Measurements from ENCODE around the gene HSFX2.
A peak's percentile ranks its signal among the peaks of the same experiment; 100 is the strongest.
"Not testable (repeated sequence)": the region's sequence is repeated elsewhere in the genome, so short reads cannot be mapped to it uniquely, and the experiment has no call there.

The HSFX2 gene

DNA sequence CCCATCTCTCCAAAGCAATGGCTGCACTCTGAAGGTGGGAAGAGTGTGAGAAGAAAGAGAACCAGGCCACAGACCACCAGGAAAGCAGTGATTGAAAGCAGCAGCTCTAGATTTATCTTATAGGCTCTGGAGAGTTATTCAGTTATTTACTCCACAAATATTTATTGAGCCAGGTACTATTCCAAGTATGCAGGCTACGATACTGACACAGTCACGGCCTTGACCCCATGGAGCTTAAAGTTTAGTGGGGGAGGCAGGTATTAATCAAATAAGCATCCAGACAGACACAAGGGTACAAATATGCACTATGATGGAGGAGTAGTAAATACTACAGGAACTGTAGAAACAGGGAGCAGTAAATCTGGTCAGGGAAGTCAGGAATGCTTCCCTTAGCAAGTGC, 33.7 kb upstream of the HSFX2 start:
- Histone ChIP-seq H3K4me2 (ENCODE audit: low read depth, low read length, poor library complexity, severe bottlenecking) (peak overlapping the region; percentile 95), H4K20me1 (ENCODE audit: insufficient read depth, low read length, poor library complexity, severe bottlenecking) (peaks cover 22% of the 10 kb centered on the region), H2AFZ (ENCODE audit: low read length) (no peak overlapping the region), H3K4me1 (ENCODE audit: insufficient read depth, low read length, poor library complexity, severe bottlenecking) (peaks cover 34% of the 10 kb centered on the region), H3K9ac (ENCODE audit: low read depth, low read length, poor library complexity, severe bottlenecking) (peak overlapping the region; percentile 32), H3F3A (ENCODE audit: low read depth) (no peaks in the 10 kb centered on the region), H3K9me3 (ENCODE audit: insufficient read depth, low read depth, low read length) (no peaks in the 10 kb centered on the region), H3K79me2 (ENCODE audit: insufficient read depth, low read length) (peaks cover 66% of the 10 kb centered on the region), H3K9me2 (replicated peaks; ENCODE audit: low read depth, low read length) (no peaks in the 10 kb centered on the region), H3K4me3 (ENCODE audit: low read length, poor library complexity, severe bottlenecking) (peak overlapping the region; percentile 81), H3K27me3 (ENCODE audit: insufficient read depth, low read length, poor library complexity, severe bottlenecking) (no peaks in the 10 kb centered on the region), H3K36me3 (ENCODE audit: insufficient read depth, low read length) (no peaks in the 10 kb centered on the region)
- no peak for TF ChIP-seq EZH2phosphoT487 (IDR thresholded peaks at IDR 0.05; ENCODE audit: borderline replicate concordance)
- TF ChIP-seq, protein P1, sequence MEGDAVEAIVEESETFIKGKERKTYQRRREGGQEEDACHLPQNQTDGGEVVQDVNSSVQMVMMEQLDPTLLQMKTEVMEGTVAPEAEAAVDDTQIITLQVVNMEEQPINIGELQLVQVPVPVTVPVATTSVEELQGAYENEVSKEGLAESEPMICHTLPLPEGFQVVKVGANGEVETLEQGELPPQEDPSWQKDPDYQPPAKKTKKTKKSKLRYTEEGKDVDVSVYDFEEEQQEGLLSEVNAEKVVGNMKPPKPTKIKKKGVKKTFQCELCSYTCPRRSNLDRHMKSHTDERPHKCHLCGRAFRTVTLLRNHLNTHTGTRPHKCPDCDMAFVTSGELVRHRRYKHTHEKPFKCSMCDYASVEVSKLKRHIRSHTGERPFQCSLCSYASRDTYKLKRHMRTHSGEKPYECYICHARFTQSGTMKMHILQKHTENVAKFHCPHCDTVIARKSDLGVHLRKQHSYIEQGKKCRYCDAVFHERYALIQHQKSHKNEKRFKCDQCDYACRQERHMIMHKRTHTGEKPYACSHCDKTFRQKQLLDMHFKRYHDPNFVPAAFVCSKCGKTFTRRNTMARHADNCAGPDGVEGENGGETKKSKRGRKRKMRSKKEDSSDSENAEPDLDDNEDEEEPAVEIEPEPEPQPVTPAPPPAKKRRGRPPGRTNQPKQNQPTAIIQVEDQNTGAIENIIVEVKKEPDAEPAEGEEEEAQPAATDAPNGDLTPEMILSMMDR (conservative IDR thresholded peaks at IDR 0.05; ENCODE audit: low read length) = no peak

DNA sequence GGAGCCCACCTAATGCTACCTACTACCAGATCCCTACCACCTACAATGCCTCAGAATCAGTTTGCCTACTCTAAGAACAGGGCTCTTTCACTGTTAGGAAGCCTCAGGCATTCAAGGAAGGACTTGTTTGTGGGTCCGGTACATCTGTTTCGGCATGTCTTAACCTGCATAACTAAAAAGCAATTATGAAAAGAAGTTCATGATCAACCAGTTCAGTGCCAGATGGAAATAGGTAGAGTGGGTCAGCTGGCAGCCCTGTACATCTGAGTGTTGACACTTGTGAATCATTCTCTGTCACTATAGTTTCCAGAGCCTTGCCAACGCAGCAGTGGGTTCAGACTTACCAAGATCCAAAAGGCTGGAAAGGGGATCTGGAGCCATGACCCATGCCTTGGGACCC, 33.2 kb upstream of the HSFX2 start:
- Histone ChIP-seq H2AFZ (ENCODE audit: low read length) (no peak overlapping the region), H3K4me3 (ENCODE audit: low read length, poor library complexity, severe bottlenecking) (peak overlapping the region; percentile 81), H3K9me3 (ENCODE audit: insufficient read depth, low read depth, low read length) (no peaks in the 10 kb centered on the region), H3K27me3 (ENCODE audit: insufficient read depth, low read length, poor library complexity, severe bottlenecking) (no peaks in the 10 kb centered on the region), H3K36me3 (ENCODE audit: insufficient read depth, low read length) (no peaks in the 10 kb centered on the region), H3K4me1 (ENCODE audit: insufficient read depth, low read length, poor library complexity, severe bottlenecking) (peaks cover 34% of the 10 kb centered on the region), H3F3A (ENCODE audit: low read depth) (no peaks in the 10 kb centered on the region), H3K79me2 (ENCODE audit: insufficient read depth, low read length) (peaks cover 68% of the 10 kb centered on the region), H4K20me1 (ENCODE audit: insufficient read depth, low read length, poor library complexity, severe bottlenecking) (peaks cover 22% of the 10 kb centered on the region), H3K9me2 (replicated peaks; ENCODE audit: low read depth, low read length) (no peaks in the 10 kb centered on the region), H3K4me2 (ENCODE audit: low read depth, low read length, poor library complexity, severe bottlenecking) (peak overlapping the region; percentile 95), H3K9ac (ENCODE audit: low read depth, low read length, poor library complexity, severe bottlenecking) (peak overlapping the region; percentile 32)
- TF ChIP-seq, protein P1 (conservative IDR thresholded peaks at IDR 0.05; ENCODE audit: low read length) = no peak
- TF ChIP-seq EZH2phosphoT487 (IDR thresholded peaks at IDR 0.05; ENCODE audit: borderline replicate concordance) = no peak

DNA sequence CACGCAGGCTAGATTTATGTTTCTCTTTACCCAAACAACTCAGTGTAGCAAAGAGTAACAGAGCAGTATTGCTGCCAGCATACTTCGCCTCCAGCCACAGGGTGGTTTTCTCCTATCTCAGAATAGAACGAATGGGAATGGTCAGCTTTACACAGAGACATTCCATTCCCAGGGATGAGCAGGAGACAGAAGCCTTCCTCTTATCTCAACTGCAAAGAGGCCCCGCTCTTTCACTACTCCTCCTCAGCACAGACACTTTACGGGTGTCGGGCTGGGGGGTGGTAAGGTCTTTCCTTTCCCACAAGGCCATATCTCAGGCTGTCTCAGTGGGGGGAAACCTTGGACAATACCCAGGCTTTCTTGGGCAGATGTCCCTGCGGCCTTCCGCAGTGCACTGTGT, 31.7 kb upstream of the HSFX2 start:
- not testable (repeated sequence) for H3K9me2 ChIP-seq (replicated peaks; ENCODE audit: low read depth, low read length); H3K4me3 ChIP-seq (ENCODE audit: low read length, poor library complexity, severe bottlenecking); H3F3A ChIP-seq (ENCODE audit: low read depth); H2AFZ ChIP-seq (ENCODE audit: low read length); H3K27me3 ChIP-seq (ENCODE audit: insufficient read depth, low read length, poor library complexity, severe bottlenecking); H3K9me3 ChIP-seq (ENCODE audit: insufficient read depth, low read depth, low read length); H3K36me3 ChIP-seq (ENCODE audit: insufficient read depth, low read length); H3K9ac ChIP-seq (ENCODE audit: low read depth, low read length, poor library complexity, severe bottlenecking)
- H3K4me2 ChIP-seq (ENCODE audit: low read depth, low read length, poor library complexity, severe bottlenecking) = peak overlapping the region; percentile 95
- peaks cover 22% of the 10 kb centered on the region for H4K20me1 ChIP-seq (ENCODE audit: insufficient read depth, low read length, poor library complexity, severe bottlenecking)
- H3K79me2 ChIP-seq (ENCODE audit: insufficient read depth, low read length) = peaks cover 71% of the 10 kb centered on the region
- H3K4me1 ChIP-seq (ENCODE audit: insufficient read depth, low read length, poor library complexity, severe bottlenecking) = peaks cover 30% of the 10 kb centered on the region

DNA sequence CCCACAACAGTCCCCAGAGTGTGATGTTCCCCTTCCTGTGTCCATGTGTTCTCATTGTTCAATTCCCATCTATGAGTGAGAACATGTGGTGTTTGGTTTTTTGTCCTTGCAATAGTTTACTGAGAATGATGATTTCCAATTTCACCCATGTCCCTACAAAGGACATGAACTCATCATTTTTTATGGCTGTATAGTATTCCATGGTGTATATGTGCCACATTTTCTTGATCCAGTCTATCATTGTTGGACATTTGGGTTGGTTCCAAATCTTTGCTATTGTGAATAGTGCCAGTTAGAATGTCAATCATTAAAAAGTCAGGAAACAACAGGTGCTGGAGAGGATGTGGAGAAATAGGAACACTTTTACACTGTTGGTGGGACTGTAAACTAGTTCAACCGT, 24.5 kb upstream of the HSFX2 start:
- H3K9me3 ChIP-seq (ENCODE audit: insufficient read depth, low read depth, low read length); H3K4me1 ChIP-seq (ENCODE audit: insufficient read depth, low read length, poor library complexity, severe bottlenecking); H3F3A ChIP-seq (ENCODE audit: low read depth); H3K9ac ChIP-seq (ENCODE audit: low read depth, low read length, poor library complexity, severe bottlenecking); H3K36me3 ChIP-seq (ENCODE audit: insufficient read depth, low read length); H3K9me2 ChIP-seq (replicated peaks; ENCODE audit: low read depth, low read length); H2AFZ ChIP-seq (ENCODE audit: low read length); H3K4me3 ChIP-seq (ENCODE audit: low read length, poor library complexity, severe bottlenecking); H3K4me2 ChIP-seq (ENCODE audit: low read depth, low read length, poor library complexity, severe bottlenecking); H3K27me3 ChIP-seq (ENCODE audit: insufficient read depth, low read length, poor library complexity, severe bottlenecking); H4K20me1 ChIP-seq (ENCODE audit: insufficient read depth, low read length, poor library complexity, severe bottlenecking): not testable (repeated sequence)
- peaks cover 49% of the 10 kb centered on the region; the same call in 1 of the 2 replicates for H3K79me2 ChIP-seq (ENCODE audit: insufficient read depth, low read length)
